HT1080 (cell line): ENCODE data around the gene ZNF322. TPM values are rescaled to one million over a fixed set of nuclear protein-coding genes. Genes with fewer than 3 reads are reported as not detected.
A peak's percentile ranks its signal among the peaks of the same experiment; 100 is the strongest.

Experiments used
- DNase-seq: peaks from one replicate; pipeline ENCODE4 v3.0.0-alpha.2; 2015; ENCODE audit warnings: low read depth
- total RNA-seq: library from RNA; depleted of rRNA; stranded (reverse); fragments of >200 nt; shearing (Covaris generic); gene quantifications from 2 replicates; pipeline ENCODE4 v1.2.3, GENCODE V29; 2014; rRNA removed

ZNF322 gene
- total RNA-seq, 1 experiment from 2014 or later: 11.8 TPM

GRCh38 chr6:26592649-26593048 is 66.9 kb downstream of the ZNF322 start:
- peak; percentile 58 for DNase-seq

GRCh38 chr6:26588965-26589364 is 70.6 kb downstream of the ZNF322 start:
- DNase-seq: no peak

Other genes starting within 250 kb of the ZNF322 start
- 3.8 and 4.7 TPM in 2 replicates for gene BTN3A3, start 219.2 kb downstream of the ZNF322 start, total RNA-seq
- 7.9 and 8.5 TPM in 2 replicates for gene BTN2A1, start 201.8 kb downstream of the ZNF322 start, total RNA-seq
- gene BTN1A1, start 159.4 kb downstream of the ZNF322 start, total RNA-seq: 0.23 TPM in 1 of 2 replicates, not detected in the other
- 74.0 and 75.1 TPM in 2 replicates for gene HMGN4, start 121.4 kb downstream of the ZNF322 start, total RNA-seq
- gene ABT1, start 62.8 kb downstream of the ZNF322 start, total RNA-seq: 25.4 and 28.9 TPM in 2 replicates